ENCODE data around the gene PALMD.

GRCh38 chr1:99700020-99700419 is 54.1 kb downstream of the PALMD start:
- TF ChIP-seq POLR2AphosphoS5 (IDR thresholded peaks at IDR 0.05; ENCODE audit: insufficient read depth in 1 of 2, low read depth in 1 of 2): no peak
- TF ChIP-seq, protein P1, sequence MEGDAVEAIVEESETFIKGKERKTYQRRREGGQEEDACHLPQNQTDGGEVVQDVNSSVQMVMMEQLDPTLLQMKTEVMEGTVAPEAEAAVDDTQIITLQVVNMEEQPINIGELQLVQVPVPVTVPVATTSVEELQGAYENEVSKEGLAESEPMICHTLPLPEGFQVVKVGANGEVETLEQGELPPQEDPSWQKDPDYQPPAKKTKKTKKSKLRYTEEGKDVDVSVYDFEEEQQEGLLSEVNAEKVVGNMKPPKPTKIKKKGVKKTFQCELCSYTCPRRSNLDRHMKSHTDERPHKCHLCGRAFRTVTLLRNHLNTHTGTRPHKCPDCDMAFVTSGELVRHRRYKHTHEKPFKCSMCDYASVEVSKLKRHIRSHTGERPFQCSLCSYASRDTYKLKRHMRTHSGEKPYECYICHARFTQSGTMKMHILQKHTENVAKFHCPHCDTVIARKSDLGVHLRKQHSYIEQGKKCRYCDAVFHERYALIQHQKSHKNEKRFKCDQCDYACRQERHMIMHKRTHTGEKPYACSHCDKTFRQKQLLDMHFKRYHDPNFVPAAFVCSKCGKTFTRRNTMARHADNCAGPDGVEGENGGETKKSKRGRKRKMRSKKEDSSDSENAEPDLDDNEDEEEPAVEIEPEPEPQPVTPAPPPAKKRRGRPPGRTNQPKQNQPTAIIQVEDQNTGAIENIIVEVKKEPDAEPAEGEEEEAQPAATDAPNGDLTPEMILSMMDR (IDR thresholded peaks at IDR 0.05): no peak
